GM21825 (cell line): ENCODE measurements around the gene SPTA1.

ENCODE experiments used
- ATAC-seq: cut with Tn5 transposase; IDR thresholded peaks from one replicate; pipeline ENCODE4 v1.9.1; 2021; ENCODE audit warnings: mild to moderate bottlenecking, moderate library complexity; ENCODE audit not compliant: unreplicated experiment

Gene SPTA1

GRCh38 chr1:158579733-158580132, 106.8 kb downstream of the SPTA1 start, which contains the start of gene OR10X1:
TSS of gene OR10X1 (minus strand) at chr1:158579899. CDS start at chr1:158579899, 0 bp downstream.
- ATAC-seq: no peak

- no peak for ATAC-seq
Observed at GRCh38 chr1:158577561-158577960, 109.0 kb downstream of the SPTA1 start.

- ATAC-seq: no peak
Observed at GRCh38 chr1:158572226-158572625, 114.3 kb downstream of the SPTA1 start.

GRCh38 chr1:158570480-158570879, 116.0 kb downstream of the SPTA1 start, which contains the start of gene OR6P1:
TSS of gene OR6P1 (minus strand) at chr1:158570580. CDS start at chr1:158563604, 6,976 bp downstream.
- no peak for ATAC-seq

- ATAC-seq: no peak
Observed at GRCh38 chr1:158564608-158565007, 121.9 kb downstream of the SPTA1 start.

- ATAC-seq: no peak
Observed at GRCh38 chr1:158563853-158564252, 122.7 kb downstream of the SPTA1 start.
